ENCODE results near the gene MSI2.
"Not testable (repeated sequence)": the region's sequence is repeated elsewhere in the genome, so short reads cannot be mapped to it uniquely, and the experiment has no call there.

Gene MSI2

DNA sequence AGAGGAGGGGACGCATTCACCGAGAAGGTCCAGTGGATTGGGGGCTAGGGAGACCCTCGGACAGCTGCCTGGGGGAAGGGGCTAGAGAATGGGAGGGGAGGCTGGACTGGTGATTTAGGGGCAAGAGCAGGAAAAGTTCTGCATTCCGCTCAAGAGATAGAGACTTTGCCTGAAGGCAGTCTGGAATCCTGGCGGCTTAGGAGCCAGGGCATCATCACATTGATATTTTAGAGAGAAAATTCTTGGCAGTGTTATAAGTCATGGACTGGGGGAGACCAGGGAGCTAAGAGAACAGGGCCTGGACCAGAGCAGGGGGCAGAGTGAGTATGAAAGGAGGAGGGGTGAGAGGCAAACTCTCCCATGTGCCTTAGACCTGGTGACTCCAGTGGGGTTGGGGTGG, 35.8 kb downstream of the MSI2 start:
- no peak for DNase-seq (ENCODE audit: low read depth)

DNA sequence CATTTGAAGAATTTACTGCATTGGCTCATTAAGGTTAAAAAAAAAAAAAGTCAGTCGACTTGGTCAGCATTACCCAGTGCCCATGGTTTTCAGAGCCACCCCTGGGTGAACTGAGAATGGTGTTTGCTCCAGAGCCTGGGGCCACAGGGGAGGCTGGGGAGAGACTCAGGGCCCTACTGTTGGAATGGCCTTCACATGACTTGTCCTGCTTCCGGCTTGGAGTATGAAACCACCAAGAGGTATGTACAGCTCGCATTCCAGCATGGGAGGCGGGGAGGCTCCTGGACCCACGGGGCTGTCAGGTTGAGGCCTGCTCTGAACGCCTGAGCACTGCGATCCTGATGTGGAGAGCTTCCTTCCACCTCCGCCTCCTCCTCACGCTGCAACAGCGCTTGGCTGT, 36.8 kb downstream of the MSI2 start:
- DNase-seq (ENCODE audit: low read depth) = peak; percentile 56

DNA sequence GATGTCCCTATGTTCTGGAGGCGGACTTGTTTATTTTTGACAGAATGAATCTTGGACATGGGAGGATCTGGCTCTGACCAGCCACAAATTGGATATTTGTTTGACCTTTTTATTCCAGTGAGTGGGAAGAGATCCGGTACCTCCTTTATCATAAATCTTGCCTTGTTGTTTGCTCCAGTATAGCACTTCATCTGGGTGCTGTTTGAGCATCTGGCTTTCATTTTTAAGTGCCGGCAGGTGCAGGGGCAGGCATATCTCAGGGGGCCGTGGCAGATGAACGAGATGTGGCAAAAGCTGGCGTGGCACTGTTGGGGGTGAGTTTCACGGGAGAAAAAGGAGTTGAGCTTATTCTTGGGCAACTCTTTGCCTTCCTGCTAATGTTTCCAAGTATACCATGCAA, 37.8 kb downstream of the MSI2 start:
- no peak for DNase-seq (ENCODE audit: low read depth)

DNA sequence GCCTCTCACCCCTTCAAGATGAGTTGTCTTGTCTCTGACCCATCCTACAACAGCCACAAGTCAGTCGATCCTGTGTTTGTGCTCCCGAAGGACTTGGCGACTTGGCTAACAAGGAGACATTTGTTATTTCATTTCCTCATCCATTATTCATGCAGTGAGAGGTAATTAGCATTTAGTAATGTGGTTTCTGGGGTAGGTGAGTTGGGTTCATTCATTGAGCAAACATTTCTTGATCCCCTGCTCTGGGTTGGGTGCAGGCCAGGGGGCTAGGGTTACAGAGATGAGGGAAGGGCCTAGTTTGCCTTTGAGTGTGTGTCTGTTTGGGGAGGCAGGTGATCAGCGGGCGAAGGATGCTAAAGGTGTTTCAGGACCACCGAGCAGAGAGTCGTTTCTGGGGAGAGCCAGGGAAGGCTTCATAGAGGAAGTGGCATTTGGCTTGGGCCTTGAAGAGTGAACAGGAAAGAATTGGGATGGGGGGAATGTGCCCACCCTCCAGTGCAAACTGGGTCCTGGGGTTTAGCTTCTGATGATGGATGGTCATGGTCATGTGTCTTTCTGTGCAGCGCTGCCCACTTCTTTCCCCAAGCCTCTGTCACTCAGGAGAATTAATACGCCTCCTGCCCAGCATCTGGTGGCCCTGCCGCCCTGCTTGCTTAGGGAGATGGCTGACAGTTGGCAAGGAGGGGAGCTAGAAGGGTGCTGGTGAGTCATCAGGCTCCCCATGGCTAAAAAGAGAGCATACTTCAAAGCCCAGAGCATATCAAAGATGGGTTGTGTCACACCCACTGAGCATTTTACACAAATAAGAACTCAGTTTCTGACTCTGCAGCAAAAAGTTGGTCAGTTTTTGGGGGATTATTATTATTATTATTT, 38.5 kb downstream of the MSI2 start:
- DNase-seq (ENCODE audit: low read depth) = no peak

DNA sequence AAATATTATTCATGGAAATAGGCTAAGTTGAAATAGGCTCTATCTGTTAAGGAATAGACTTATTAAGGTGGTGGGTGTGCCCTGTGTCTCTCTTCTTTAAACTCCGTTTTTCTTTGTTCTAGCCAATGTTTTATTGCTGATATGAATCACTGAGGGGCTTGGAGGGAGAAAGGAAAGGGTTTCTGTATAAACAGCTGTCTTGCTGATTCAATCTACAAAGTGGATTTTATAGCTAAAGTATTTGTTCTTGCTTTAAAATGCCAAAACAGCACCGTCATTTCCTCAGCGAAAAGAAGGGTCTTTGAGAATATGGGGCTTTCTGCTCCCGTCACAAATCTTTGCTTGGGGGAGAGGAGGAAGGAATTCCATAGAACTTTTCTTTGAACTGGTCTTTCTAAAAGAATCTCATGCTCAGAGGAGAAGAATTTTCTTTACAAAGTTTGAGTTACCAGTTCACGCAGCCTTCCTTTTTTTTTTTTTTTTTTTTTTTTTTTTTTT, 39.3 kb downstream of the MSI2 start:
- DNase-seq (ENCODE audit: low read depth) = no peak

DNA sequence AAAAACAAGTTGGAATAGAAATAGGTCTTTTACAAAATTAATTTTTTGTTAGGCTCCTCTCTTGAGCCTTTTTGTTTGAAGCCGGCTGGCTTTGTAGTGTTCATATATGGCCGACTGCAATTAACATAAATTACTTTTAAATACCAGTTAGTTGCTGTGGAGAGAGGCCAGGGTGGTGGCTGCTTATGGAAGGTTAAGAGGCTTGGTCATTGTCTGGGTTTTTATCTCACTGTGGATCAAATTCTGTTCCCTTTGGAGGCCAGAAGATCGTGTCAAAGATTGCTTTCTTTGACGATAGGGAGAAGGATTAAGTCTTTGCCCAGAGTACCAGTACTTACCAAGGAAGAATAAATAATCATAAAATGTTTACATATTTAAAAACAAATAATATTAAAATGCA, 39.9 kb downstream of the MSI2 start:
- no peak for DNase-seq (ENCODE audit: low read depth)

DNA sequence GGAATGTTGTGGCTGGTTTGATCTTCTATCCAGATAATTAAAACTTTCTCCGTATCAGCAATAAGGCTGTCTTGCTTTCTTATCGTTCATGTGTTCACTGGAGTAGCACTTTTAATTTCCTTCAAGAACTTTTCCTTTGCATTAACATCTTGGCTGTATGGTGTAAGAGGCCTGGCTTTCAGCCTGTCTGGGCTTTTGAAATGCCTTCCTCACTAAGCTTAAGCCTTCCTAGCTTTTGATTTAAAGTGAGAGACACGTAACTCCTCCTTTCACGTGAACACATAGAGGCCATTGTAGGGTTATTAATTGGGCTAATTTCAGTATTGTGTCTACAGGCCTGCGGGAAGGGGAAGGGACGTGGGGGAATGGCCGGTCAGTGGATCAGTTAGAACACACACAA, 42.9 kb downstream of the MSI2 start:
- DNase-seq (ENCODE audit: low read depth) = no peak

DNA sequence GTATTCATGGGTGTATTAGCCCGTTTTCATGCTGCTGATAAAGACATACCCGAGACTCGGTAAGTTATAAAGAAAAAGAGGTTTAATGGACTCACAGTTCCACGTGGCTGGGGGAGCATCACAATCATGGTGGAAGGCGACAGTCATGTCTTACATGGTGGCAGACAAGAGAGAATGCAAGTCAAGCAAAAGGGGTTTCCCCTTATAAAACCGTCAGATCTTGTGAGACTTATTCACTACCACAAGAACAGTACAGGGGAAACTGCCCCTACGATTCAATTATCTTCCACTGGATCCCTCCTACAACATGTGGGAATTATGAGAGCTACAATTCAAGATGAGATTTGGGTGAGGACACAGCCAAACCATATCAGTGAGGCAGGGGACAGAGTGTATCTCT, 44.3 kb downstream of the MSI2 start:
- DNase-seq (ENCODE audit: low read depth) = not testable (repeated sequence)

DNA sequence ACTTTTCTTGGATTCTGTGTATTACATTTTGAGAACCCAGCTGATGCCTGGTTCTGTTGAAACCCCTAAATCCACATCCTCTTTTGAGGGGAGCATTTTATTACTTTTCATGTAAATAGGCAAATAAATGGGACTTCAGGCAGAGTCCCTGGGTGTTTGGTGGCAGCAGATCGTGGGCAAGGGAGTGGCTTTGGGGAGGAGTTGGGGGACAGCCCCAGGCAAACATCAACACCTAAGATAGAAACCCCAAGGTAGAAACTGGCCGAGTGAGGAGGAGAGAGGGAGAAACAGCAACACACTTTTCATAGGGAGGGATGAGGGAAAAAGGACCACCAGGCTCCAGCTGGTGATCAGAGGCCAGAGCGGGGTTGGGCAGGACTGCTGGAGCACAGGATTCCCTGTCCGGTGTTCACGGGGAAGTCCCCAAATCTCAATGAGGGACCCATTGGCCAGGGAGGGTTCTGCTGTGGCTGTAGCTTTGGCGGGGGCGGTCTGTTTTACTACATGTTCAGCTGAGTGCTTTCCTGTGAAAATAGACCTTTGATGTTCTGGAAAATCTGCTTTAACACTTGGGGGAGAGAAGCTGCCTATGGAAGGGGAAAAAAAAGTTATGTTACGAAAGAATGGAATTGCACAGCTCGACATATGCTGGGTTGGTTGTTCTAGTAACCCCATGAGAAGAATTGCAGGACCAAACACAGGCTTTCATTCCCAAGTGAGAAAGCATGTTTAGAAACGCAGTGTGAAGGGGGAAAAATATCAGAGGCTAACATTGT, 46.6 kb downstream of the MSI2 start:
- DNase-seq (ENCODE audit: low read depth) = no peak

DNA sequence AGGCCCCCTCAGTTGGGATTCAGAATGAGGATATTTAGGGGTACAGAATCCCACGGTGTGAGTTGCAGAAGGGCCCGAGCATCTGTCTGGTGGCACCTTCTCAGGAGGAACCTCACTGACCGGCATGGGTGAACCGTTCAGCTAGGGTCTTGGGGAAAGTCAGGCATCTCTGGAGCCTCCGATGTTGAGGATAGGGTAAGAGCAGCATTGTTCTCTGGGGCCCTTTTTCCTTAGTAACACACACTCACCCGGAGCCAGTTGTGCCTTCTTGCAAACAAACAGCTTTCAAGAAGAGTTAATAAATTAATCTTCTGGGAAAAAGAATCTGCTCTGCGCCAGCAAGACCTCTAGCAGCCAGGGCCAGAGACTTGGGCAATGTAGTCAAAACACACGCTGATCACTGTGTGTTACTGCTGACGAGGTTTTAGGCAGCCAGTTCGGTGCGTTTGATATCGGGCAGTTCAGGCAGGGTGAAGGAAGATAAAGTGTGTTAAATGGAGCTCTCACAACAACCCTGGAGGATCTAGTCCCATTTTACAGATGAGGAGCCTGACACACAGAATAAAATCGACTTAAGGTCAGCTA, 48.9 kb downstream of the MSI2 start:
- no peak for DNase-seq (ENCODE audit: low read depth)

DNA sequence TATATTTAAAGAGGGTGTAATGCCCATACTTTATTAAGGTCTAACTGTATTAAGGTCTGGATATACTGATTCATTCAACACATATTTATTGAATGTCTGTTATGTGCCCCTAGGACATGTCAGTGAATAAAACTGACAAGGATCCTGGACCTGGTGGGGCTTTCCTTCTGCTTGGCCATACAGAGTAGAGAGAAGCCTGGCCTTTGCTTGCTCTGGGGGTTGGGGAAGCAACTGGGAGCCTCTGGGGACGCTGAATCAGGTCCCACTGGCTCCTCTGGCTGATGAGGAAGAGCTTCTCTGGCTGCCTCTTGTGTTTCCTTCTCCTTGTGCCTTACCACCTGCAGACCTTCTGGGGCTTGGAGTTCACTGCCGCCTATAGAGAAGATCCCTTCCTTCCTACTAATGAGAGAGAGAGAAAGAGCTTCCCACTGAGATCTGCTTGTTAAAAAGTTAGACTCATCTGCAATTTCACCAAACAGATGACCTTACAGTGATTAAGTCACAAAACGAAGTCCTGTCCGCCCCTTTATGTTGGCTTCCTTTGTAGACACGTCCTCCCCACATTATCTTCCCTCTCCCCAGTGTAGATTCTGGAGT, 49.7 kb downstream of the MSI2 start:
- DNase-seq (ENCODE audit: low read depth) = no peak

DNA sequence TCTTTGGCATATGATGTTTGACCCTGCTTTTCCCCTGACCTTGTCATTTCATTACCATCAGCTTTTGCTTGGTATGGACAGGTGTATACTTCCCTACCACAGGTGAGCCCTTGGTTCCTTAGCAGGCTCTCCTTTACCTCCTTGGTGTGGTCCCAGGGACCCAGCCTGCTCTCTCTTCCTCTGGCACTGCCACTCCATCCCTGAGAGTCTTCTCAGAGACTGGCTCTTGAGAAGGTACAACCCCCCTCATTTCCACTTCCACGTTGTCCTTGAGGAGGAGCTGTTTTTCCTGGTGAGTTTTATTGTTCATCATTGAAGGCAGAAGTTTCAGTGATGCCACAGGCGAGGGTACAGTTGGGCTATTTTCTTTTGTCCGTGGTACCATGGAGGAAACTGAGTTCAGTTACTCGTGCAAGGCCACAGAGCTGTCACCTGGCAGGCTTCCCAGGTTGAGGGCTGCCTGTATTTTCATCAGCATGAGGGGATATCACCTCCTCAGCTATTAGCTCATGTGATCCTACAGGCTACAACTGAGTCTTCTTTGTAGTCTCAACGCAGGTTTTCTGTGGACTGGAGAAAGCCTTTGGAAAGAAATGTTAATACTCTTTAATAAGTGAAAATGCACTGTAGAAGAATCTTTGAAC, 52.3 kb downstream of the MSI2 start:
- DNase-seq (ENCODE audit: low read depth) = no peak

DNA sequence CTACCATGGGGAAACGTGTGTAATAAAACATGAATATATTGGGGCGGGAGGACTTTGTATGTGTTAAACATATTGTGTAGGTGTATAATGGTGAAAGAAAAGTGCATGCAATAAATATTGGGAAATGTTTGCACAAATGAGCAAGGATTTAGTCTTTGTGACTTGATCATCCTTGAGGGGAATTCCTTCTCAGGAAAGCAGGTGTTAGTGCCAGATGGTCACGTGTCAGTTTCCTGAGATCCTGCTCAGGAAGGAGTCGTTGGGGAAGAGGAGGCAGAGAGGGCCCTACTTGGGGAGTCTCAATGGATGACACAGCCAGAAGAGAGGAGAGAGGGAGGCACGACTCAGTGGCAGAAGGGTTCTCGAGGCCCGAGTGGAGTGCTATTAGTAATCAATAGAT, 53.2 kb downstream of the MSI2 start:
- no peak for DNase-seq (ENCODE audit: low read depth)

DNA sequence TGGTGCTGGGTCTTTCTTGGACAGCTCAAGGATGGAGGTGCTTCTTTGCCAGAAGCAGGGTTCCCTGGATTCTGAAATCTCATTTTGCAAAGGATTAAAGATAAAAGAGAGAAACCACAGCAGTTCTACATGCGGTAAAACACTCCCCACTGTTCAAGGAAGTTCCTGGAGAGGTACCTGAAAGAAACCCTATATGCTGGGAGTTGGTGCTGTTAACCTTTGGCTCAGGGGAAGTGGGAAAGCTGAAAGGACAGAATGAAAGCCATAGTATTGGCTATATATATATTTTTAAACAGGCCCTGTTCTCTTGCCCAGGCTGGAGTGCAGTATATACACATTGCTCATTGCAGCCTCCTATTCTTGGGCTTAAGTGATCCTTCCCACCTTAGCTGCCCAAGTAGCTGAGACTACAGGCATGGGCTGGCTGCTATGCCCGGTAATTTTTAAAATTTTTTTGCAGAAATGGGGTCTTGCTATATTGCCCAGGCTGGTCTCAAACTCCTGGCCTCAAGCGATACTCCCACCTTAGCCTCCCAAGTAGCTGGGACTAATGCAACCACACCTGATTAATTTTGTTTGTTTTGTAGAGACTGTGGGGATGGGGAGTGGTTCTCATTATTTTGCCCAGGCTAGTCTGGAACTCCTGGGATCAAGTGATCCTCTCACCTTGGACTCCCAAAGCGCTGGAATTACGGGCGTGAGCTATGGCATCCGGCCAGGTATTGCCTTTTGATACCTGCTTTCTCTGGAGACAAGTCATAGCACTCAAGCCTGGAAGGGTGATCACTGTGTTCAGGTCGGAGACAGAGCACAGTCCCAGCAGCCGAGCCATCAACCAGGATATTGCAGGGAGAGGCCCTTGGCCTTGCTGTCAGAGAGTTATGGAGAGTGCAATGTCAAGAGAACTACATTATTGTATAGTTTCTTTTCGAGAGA, 55.2 kb downstream of the MSI2 start:
- DNase-seq (ENCODE audit: low read depth) = no peak

DNA sequence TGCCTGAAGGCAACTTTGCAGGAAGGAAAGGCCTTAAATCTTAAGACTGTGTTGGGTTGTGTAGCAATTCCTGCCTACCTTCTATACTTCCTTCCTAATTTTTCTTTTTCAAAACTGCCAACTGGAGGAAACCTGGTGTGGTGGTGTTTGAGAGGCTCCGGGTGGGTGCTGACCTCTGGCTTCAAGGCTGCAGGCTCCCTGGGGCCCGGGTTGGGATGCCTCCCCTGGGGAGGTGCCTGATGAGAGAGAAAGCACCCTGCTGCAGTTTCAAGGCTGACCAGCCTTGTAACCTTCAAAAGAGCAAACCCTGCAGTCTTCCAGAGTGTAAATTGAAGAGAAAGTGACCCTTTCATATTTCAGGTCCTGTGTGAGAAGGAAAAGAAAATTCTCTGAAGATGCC, 55.9 kb downstream of the MSI2 start:
- no peak for DNase-seq (ENCODE audit: low read depth)

DNA sequence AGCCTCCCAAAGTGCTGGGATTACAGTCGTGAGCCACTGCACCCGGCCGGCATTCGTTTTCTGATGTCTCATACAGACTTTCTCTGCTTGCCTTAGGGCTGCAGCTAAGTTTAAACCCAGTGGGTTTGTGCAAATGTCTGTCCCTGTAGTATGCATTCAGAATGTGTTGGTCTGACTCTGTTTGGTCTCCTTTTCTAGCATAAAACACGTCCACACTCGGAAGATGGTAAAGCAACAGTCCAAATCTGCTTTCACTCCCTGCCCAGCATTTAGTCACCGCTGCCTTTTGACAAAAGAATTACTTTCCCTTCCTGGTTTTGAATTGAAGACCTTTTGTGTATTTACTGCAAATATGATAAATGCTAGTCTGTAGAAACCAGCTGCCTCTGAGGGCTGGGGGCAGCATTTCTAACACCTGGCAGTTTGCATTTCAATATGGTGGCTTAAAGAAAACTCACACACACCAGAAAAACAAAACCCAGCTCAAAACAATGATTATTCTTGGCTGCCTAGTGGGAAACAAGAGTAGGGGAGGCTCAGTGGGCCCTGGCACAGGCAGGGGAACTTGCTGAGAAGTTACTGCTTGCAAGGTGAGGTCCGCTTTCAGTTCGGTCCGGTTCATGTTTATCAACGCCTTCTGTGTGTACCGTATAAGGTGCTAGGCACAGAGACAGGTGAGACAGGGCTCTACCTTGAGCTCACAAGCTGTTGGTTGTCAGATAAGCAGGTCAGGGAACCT, 56.9 kb downstream of the MSI2 start:
- DNase-seq (ENCODE audit: low read depth) = no peak

DNA sequence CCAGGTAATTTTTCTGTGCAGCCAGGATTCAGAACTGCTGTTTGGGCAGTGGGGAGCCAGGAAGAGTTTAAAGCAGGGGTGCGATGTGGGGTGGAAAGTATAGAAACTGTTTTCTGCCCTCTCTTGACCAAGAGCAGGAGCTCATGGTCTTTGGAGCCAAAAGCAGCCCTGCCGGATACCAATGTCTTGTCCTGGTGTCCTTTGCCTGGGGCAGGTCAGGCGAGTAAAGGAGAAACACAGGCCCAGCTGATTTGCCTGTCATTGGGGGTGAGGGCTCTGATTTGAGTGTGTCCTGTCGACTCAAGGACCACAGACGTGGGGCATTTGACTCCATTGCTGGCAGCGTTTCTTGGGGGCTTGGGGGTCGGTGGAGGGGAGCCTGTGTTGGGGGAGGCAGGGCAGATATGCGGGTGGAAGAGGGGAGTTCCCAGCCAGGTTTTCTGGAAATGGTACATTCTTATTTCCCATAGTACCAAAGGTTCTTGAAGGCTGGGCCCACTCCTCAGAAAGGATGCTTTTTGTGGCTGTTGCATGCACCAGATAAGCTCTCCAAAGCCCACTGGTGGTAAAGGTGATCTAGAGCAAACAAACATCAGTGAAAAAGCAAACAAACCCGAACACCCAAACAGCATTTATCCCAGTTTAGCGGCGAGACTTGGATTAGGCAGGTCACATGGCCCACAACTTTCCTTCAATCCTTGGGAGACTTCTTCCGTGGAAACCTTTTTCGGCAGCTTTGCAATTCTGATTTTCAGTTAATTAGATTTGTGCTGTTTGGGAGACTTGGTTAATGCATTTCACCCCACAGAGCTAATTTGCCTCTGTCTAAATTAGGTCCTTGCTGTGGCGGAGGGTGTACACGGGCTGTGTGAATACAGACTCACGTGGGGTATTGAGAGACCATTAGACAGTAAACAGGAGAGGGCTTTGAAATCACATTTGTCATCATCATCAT, 59.0 kb downstream of the MSI2 start:
- no peak for DNase-seq (ENCODE audit: low read depth)

DNA sequence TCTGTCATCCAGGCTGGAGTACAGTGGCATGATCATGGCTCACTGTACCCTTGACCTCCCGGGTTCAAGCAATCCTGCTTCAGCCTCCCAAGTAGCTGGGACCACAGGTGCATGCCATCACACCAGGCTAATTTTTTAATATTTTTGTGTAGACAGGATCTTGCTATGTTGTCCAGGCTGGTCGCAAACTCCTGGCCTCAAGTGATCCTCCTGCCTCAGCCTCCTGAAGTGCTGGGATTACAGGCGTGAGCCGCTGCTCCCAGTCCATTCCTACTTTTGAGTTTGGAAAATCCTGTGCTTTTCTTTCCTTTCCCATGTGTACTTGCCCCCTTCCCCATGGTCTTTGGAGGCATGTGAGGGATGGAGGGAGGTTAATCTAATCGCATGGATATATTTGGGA, 60.0 kb downstream of the MSI2 start:
- DNase-seq (ENCODE audit: low read depth) = no peak

DNA sequence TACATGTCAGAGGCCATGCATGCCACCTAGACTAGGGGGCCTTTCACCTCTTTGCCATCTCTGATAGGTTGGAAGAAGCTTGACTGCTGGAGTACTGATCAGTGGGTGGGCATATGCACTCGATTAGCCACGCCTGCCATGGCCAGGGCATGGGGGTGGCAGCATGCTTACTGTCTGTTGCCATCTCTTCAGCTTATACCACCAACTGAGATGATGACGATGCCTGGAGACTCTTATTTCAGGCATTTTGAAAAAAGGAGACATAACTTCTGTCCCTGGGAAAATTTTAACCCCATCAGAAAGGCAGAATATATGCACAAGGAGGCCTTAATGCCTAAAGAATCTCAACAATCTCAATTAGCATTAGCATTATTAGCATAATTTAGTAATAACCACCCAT, 60.8 kb downstream of the MSI2 start:
- no peak for DNase-seq (ENCODE audit: low read depth)
